Measurements from ENCODE around the gene ZBTB44.

DNA sequence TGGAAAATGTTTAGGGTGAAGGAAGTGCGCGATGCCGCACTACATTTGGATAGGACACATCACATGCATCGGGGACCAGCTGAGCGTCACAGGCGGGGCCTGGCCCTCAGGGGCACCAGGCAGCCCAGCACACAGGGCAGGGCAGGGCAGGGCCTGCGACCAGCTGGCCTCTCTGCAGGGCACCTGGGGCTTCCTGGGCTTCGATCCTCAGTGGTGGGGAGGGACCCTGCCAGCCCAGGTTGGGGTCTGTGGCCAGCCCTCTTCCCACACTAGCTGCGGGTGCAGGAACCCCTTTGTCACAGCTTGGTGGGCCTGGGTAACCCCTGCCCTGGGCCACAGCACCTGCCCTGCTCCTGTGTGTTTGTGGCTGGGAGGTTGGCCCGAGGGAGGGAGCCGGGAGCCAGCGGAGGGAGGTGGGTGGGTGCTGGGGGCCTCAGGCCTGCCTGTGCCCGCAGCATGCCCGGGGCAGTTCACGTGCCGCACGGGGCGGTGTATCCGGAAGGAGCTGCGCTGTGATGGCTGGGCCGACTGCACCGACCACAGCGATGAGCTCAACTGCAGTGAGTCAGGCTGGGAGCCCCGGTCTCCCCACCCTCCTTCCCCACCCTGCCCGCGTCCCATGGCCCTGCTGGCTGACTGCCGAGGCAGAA is 117.2 kb downstream of the ZBTB44 start:
- TF ChIP-seq, protein P1, sequence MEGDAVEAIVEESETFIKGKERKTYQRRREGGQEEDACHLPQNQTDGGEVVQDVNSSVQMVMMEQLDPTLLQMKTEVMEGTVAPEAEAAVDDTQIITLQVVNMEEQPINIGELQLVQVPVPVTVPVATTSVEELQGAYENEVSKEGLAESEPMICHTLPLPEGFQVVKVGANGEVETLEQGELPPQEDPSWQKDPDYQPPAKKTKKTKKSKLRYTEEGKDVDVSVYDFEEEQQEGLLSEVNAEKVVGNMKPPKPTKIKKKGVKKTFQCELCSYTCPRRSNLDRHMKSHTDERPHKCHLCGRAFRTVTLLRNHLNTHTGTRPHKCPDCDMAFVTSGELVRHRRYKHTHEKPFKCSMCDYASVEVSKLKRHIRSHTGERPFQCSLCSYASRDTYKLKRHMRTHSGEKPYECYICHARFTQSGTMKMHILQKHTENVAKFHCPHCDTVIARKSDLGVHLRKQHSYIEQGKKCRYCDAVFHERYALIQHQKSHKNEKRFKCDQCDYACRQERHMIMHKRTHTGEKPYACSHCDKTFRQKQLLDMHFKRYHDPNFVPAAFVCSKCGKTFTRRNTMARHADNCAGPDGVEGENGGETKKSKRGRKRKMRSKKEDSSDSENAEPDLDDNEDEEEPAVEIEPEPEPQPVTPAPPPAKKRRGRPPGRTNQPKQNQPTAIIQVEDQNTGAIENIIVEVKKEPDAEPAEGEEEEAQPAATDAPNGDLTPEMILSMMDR (IDR thresholded peaks at IDR 0.05), result no peak
- no peak for TF ChIP-seq POLR2A (IDR thresholded peaks at IDR 0.05)

Data from testis (tissue), 2 donors.